OCI-LY7 (cell line): ENCODE data around the gene MXD1. TPM values are rescaled to one million over a fixed set of nuclear protein-coding genes. Genes with fewer than 3 reads are reported as not detected.

Source experiments
- BruUV-seq: library from RNA; stranded (reverse); fragments of 400-500 nt; replicated peaks from 2 replicates; lab custom pipeline; 2021; lab: Mats Ljungman, UMichigan
- CTCF ChIA-PET: fragments of 300-600 bp; sonication (Branson Sonifier 250); formaldehyde crosslinking; loops from one replicate; lab custom pipeline; 2022; ENCODE audit warnings: antibody characterized with exemption; ENCODE audit not compliant: unreplicated experiment; lab: Charles Lee
- POLR2A ChIA-PET: fragments of 300-600 bp; sonication (Branson Sonifier 250); formaldehyde crosslinking; loops from one replicate; lab custom pipeline; 2022; ENCODE audit warnings: antibody characterized with exemption; lab: Charles Lee
- DNase-seq: peaks from one replicate; pipeline ENCODE4 v3.0.0-alpha.2; 2015; ENCODE audit warnings: low spot score
- H2AFZ ChIP-seq: fragments of 200-600 bp; sonication (generic), shearing (Covaris generic); 2 replicates; pipeline ENCODE4 v1.6.1; 2014; ENCODE audit warnings: mild to moderate bottlenecking, antibody characterized with exemption, low read length, moderate library complexity
- H3K27ac ChIP-seq: fragments of 200-600 bp; sonication (generic); 2 replicates; pipeline ENCODE4 v1.5.1; 2014; ENCODE audit warnings: mixed run types, low read depth, mild to moderate bottlenecking, moderate library complexity, low read length, inconsistent platforms; ENCODE audit not compliant: poor library complexity, severe bottlenecking
- H3K36me3 ChIP-seq: fragments of 200-600 bp; sonication (generic); 2 replicates; pipeline ENCODE4 v1.6.1; 2014; ENCODE audit warnings: mild to moderate bottlenecking, antibody characterized with exemption, low read length, moderate library complexity, mixed read lengths; ENCODE audit not compliant: insufficient read depth
- H3K4me1 ChIP-seq: fragments of 200-600 bp; sonication (generic); 2 replicates; pipeline ENCODE4 v1.5.1; 2014; ENCODE audit warnings: mild to moderate bottlenecking, low read length; ENCODE audit not compliant: insufficient read depth, poor library complexity, severe bottlenecking
- H3K4me2 ChIP-seq: fragments of 200-600 bp; sonication (generic); 2 replicates; pipeline ENCODE4 v1.6.1; 2014; ENCODE audit warnings: mild to moderate bottlenecking, low read length
- H3K4me3 ChIP-seq: fragments of 200-600 bp; sonication (generic); 2 replicates; pipeline ENCODE4 v1.5.1; 2014; ENCODE audit warnings: mild to moderate bottlenecking, low read depth, low read length; ENCODE audit not compliant: poor library complexity, severe bottlenecking
- H3K79me2 ChIP-seq: fragments of 200-600 bp; sonication (generic); 2 replicates; pipeline ENCODE4 v1.6.1; 2016; ENCODE audit warnings: low read depth, mild to moderate bottlenecking, low read length, moderate library complexity, mixed read lengths; ENCODE audit not compliant: insufficient read depth
- H3K9me2 ChIP-seq: fragments of 200-600 bp; sonication (generic); 2 replicates; pipeline ENCODE4 v1.6.1; 2016; ENCODE audit warnings: mild to moderate bottlenecking, low read length, mixed read lengths; ENCODE audit not compliant: insufficient read depth
- H3K9me3 ChIP-seq: fragments of 200-600 bp; sonication (generic); 2 replicates; pipeline ENCODE4 v1.6.1; 2014; ENCODE audit warnings: mild to moderate bottlenecking, mixed run types, low read length, mixed read lengths
- H4K20me1 ChIP-seq: fragments of 200-600 bp; sonication (generic); 2 replicates; pipeline ENCODE4 v1.6.1; 2014; ENCODE audit warnings: mild to moderate bottlenecking, antibody characterized with exemption, low read length, moderate library complexity, mixed read lengths; ENCODE audit not compliant: insufficient read depth
- CTCF ChIP-seq: fragments of 200-600 bp; sonication (generic); conservative IDR thresholded peaks from 2 replicates; pipeline ENCODE4 v1.5.1; 2014; ENCODE audit warnings: mild to moderate bottlenecking, antibody characterized with exemption, low read length, moderate library complexity, mixed read lengths
- EZH2phosphoT487 ChIP-seq: fragments of 200-600 bp; sonication (generic); IDR thresholded peaks from 2 replicates; pipeline ENCODE4 v1.6.1; 2018; ENCODE audit warnings: low read depth, borderline replicate concordance, mild to moderate bottlenecking, mixed run types, antibody characterized with exemption, low read length, moderate library complexity, mixed read lengths
- intact Hi-C: fragments of 100-400 bp; cut with micrococcal nuclease; formaldehyde crosslinking; loops from one replicate; pipeline ENCODE4 v1.10.0; 2022; ENCODE audit not compliant: unreplicated experiment
- total RNA-seq, 2 experiments: library from RNA; depleted of rRNA in 1 of 2; stranded (reverse); fragments of >200 nt in 1 of 2; shearing (Covaris generic) in 1 of 2; gene quantifications; 2 replicates each; pipeline ENCODE4 v1.2.3, GENCODE V29; 2014 to 2022

Gene MXD1
- total RNA-seq, 2 experiments from 2014 or later, result 2.2 to 2.9 TPM

- H3K79me2 ChIP-seq, result no peaks in the 10 kb centered on the region
- no peak for DNase-seq
- H3K9me2 ChIP-seq, result no peaks in the 10 kb centered on the region
- no peaks in the 10 kb centered on the region for H3K9me3 ChIP-seq
- H4K20me1 ChIP-seq, result no peaks in the 10 kb centered on the region
- no TSS peak for BruUV-seq
- ChIA-PET CTCF (no interaction called here), POLR2A (no interaction called here)
- no peaks in the 10 kb centered on the region for H3K36me3 ChIP-seq
- H3K4me2 ChIP-seq, result no peak overlapping the region
- no peak overlapping the region for H3K4me3 ChIP-seq
- H2AFZ ChIP-seq, result no peak overlapping the region
- TF ChIP-seq EZH2phosphoT487 (no peak), CTCF (no peak)
- intact Hi-C loops, result no loop called here
- H3K27ac ChIP-seq, result no peak overlapping the region
- H3K4me1 ChIP-seq, result no peaks in the 10 kb centered on the region
These were observed 41.6 kb downstream of the MXD1 start for GRCh38 chr2:69956475-69956979.

GRCh38 chr2:69957965-69958364 lies 43.1 kb downstream of the MXD1 start:
- Histone ChIP-seq H3K9me3 (no peaks in the 10 kb centered on the region), H3K36me3 (no peaks in the 10 kb centered on the region), H2AFZ (no peak overlapping the region), H3K79me2 (no peaks in the 10 kb centered on the region), H4K20me1 (no peaks in the 10 kb centered on the region), H3K9me2 (no peaks in the 10 kb centered on the region), H3K4me2 (no peak overlapping the region), H3K4me1 (no peaks in the 10 kb centered on the region), H3K4me3 (no peak overlapping the region), H3K27ac (no peak overlapping the region)
- intact Hi-C loops, result no loop called here
- ChIA-PET CTCF (no interaction called here), POLR2A (no interaction called here)
- DNase-seq, result peak; percentile 25
- TF ChIP-seq EZH2phosphoT487, result no peak
- TF ChIP-seq CTCF, result no peak
- no TSS peak for BruUV-seq

GRCh38 chr2:69958480-69958879 lies 43.6 kb downstream of the MXD1 start:
- CTCF ChIA-PET, result no interaction called here
- no peak overlapping the region for H2AFZ ChIP-seq
- H3K4me1 ChIP-seq, result no peaks in the 10 kb centered on the region
- no peaks in the 10 kb centered on the region for H3K9me2 ChIP-seq
- H3K36me3 ChIP-seq, result no peaks in the 10 kb centered on the region
- intact Hi-C loops, result no loop called here
- no peak overlapping the region for H3K4me3 ChIP-seq
- TF ChIP-seq CTCF (no peak), EZH2phosphoT487 (no peak)
- no peaks in the 10 kb centered on the region for H3K79me2 ChIP-seq
- POLR2A ChIA-PET, result no interaction called here
- H3K4me2 ChIP-seq, result no peak overlapping the region
- no peaks in the 10 kb centered on the region for H4K20me1 ChIP-seq
- BruUV-seq, result no TSS peak
- no peak overlapping the region for H3K27ac ChIP-seq
- DNase-seq, result no peak
- H3K9me3 ChIP-seq, result no peaks in the 10 kb centered on the region
